Hepatic stellate cell (primary cell): ENCODE data around the gene PTX4.

Source experiments
- DNase-seq: peaks from one replicate; pipeline ENCODE4 v3.0.0; 2011; ENCODE audit warnings: low spot score

The PTX4 gene

DNA sequence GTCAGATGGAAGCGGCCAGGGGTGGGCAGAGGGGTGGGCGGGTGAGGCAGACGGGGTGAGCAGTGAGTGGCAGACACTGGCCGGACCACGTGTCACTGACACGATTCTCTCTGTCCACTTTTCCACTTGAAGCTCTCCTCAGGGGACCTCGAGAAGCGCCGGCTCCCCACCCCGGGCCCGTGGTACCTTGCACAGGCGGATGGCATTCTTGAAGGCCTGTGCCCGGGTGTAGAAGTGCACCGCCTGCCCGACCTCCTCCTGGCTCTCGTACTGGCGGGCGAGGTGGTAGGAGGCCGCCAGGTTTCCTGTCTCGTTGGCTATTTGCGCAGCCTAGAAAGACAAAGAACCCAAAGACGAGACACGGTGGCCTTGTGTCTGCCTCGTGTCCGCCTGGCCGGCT lies 35.6 kb upstream of the PTX4 start:
- DNase-seq = no peak

DNA sequence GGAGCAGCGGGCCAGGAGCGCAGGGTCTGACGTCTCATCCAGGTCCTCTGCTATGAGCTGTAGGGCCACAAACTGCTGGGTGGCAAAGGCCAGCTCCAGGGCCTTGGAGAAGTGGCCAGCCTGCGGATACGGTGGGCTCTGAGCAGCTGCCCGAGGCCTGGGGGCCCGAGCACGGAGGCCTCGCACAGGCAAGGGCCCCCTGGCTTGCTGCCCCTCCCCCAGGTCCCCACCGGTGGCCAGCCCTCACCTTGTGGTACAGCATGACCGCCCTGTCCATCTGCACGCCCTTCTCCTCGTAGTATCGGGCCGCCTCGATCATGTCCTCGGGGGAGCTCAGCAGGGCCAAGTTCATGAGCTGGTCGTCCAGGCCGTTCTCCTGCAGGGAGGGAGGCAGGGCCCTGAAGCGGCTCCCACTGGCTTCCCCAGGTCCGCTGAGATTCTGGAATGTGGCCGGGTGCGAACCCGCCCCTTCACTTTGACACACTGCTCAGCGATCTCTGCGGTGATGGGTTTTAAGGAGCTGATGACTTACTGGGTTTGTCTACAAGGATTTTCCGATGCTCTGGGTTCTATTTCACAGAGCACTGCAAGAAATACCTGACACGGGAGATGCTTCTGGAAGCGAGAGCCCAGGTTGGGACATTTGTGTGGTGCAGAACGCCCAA lies 35.0 kb upstream of the PTX4 start:
- DNase-seq = no peak

DNA sequence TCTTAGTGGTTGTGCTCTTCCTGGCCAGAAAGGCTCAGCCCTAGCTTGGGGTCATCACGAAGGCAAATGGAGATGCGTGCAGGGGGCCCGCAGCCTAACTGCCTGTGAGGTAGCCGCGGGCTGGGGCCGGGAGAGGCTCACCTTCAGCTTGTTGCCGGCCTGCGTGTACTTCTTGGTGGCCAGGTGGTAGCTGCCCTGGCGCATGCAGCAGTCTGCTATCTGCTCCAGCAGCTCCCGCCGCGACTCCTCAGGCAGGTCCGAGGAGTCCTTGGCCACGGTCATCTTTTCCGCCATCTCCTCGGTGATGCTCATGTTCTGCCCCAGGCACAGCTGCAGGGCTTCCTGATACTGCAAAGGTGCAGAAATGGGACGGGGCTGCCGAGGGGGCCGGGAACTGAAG lies 31.7 kb upstream of the PTX4 start:
- DNase-seq = no peak

DNA sequence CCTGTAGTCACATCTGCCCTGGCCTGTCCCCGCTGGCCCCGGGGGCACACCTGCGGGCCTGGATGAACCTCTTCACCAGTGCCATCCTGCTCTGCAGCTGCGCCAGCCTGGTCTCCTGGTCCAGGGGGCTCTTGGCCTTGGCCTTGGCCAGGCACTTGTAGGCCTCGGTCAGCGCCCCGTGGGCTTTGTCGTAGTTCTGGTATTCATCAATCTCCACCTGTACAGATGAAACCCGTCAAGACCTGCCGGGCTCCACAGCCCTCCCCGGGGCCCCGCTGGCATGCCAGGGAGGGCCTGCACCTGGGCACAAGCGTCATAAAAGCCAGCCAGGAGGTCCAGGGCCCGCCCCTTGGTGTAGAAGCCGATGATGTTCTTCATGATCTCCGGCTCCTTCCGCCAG lies 31.1 kb upstream of the PTX4 start:
- DNase-seq = no peak

DNA sequence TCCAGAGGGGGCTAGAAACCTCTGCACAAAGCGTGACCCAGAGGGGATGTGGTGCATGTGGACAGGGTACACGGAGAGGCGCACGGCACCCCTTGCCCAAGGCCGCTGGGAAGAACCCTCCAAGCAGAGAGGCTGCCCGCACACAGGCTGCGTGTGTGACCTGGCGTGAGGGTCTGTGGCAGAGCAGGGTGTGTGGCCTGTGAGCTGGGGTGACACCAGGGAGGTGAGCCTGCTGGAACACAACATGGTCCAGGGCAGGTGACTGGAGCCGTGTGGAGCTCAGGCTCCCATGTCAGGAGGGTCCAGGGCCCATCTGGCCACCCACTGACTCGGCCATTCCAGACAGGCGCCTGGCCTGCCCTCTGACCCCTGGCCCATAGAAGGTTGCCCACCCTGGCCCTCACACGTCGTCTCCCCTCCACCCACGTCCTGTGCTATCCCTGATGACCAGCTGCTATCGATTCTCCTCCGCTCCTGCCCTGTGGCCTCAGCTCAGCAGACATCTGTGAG lies 29.9 kb upstream of the PTX4 start:
- DNase-seq = no peak

DNA sequence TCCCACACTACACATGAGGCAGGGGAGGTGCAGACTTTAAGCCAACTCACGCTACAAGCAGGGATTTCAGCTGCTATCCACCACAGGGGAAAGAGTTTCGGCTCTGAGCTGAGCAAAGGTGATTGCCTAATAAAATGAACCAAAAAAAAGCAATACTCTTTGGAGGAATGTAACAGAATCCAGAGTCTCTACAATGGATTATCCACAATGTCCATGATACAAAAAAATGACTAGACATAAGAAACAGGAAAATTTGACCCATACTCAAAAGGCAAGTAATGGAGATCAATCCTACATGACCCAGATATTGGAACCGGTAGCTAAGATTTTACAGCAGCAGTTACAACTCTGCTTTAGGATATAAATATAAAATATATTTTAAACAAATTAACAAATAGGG lies 25.8 kb upstream of the PTX4 start:
- no peak for DNase-seq

DNA sequence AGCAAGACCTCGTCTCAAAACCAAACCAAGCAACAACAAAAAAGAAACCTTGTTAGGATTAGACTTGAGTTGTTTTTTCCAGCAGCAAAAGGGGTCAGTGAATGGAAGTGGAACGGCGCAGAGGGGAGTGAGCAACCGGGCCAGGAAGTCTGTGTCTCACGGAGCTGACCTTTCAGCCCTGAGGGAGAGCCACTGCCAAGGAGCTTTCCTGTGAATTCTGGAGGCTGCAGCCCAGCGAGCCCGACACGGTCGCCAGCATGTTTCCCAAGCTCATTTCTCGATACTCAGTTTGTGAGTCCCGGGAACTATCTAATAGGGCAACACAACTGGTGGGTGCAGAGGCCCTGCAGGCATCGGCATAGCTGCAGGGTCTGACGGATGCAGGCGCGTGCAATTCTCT lies 24.0 kb upstream of the PTX4 start:
- no peak for DNase-seq

DNA sequence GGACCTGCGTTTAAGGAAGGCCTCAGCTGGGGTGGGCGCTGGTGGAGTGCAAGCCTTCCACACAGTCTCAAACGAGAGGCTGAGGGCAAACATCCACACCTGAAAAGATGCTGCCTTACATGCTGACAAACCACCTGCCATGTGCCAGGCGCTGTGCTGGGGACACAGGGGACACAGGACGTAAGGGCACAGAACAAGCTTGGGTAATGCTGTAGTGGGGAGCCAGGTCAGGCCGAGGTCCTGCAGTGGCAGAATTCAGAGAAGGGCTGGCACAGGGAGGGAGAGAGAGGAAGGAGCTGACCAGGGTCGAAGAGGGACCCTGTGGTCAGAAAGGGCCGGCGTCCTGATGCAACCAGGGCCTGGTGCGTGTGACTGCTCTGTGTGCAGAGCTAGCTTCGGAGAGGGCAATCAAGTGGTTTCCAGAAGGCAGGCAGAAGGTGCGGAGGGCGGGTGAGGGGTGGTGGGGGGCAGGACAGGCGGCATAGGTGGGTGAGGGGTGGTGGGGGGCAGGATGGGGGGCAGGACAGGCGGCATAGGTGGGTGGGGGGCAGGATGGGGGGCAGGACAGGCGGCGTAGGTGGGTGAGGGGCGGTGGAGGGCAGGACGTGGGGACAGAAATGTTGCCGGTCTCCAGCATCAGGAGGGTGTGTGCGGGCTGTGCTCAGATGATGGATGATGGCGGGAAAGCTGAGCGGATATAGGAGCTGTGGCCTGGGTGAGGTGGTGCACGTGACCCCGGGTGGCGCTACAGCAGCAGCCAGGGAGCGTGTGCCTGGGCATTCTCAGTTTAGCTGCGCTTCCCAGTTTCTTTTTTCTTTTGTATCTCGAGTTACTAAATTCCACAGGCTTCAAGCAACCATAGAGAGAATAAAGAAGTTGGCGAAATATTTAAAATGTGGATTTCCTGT lies 23.2 kb upstream of the PTX4 start:
- no peak for DNase-seq

DNA sequence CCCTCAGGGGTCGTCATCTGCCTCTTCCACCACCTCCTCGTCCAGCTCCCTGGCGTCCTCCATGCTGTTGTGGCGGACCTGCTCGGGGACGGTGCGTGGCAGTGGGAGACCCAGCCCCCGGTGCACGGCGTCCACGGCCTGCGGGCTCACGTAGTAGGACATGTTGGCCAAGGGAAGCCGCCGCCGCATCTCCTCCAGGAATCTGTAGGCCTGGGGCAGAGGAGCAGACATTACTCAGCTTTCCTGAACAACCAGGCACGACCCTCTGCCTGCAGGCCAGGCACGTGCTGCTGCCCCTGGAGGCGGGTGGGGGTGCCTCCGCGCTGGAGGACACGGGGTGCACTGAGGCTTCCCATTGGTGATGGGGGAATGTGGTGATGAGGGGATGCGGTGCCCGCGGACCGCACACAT lies 22.2 kb upstream of the PTX4 start:
- DNase-seq = no peak

DNA sequence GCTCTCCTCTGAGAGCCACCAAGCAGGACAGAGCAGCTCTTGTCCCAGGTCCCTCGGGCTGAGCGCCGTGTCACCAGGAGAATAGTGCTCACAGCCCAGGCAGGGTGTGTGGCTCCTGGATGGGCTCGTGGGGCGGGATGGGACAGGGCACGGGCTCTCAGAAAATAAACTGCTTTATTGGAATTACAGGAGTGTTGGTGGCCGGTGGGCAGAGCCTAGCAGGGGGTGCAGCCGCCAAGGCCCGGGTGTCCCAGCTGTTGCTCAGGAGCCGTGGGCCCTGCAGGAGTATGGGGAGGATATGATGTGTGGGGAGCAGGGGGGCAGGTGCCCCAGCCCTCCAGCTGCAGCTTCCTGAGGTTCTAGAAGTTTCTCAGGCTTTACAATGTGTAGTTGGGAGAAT lies 21.5 kb upstream of the PTX4 start:
- DNase-seq = no peak

DNA sequence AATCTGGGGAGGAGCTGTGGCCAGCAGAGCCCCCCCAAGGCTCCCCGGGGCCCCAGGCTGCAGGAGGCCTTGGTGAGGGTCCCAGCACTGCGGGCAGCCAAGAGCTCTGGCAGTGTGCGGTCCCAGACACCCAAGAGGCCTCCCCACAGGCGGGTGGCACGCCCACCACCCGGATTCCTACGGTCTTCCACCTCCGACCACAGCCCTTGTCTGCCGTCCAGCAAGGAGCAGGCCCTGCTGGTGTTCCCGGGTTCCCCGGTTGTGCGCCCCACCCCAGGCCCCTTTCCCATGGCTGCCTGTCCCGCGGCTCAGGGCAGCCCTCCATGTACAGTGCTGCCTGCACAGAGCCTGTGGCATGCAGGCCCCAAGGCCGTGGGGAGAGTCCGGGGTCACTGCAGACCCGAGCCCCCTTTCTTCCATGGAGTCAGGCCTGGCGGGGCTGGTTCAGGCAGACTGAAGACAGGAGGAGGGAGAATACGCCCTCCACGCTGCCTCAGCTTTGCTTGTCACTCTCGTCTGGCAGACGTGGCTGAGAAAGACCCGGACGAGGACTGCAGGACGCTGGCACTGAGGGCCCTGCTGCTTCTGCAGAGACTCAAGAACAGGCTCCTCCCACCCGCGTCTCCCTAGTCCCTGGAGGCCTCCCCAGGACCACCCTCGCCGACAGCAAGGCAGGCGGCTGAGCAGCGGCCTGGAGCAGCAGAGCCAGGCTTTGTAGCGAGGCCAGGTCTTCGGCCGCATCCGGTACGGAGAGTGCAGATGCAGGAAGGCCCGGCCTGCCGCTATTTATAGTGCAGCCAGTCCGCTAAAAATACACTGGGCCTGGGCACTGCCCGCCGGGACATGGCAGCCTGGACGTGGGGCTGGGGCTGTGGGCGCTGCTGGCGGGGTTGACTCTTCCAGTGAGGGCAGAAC lies 20.8 kb upstream of the PTX4 start:
- DNase-seq = peak; percentile 65

DNA sequence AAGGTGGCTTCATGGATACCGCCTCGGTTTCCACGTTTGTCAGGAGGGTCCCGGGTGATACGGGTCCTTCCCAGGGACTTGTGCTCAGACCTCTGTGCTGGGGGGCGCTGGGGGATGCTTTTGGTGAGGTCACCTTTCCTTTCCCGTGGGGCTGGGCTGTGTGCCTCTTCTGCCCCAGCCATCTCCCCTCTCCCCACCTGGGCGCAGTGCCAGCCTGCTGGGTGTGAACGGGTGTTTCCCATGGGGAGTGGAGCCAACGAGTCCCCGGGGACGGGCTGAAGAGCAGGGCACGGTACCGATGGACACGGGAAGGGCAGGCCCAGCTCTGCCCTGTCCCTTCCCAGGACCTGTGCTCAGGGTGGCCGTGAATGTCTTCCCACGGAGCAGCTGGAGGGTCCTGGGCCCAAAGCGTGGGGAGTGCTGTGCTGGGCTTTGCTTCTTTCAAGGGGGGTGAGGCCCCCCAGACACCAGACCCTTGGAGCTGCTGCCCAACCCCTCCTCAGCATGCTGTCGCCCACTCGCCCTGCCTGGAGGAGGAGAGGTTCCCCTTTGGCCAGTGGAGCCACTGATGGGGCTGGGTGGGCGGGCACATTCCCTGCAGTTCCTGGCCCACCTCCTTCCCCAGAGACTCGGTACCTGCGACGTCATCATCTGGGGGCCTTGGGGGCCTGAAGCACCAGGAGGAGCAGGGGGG lies 19.9 kb upstream of the PTX4 start:
- no peak for DNase-seq

DNA sequence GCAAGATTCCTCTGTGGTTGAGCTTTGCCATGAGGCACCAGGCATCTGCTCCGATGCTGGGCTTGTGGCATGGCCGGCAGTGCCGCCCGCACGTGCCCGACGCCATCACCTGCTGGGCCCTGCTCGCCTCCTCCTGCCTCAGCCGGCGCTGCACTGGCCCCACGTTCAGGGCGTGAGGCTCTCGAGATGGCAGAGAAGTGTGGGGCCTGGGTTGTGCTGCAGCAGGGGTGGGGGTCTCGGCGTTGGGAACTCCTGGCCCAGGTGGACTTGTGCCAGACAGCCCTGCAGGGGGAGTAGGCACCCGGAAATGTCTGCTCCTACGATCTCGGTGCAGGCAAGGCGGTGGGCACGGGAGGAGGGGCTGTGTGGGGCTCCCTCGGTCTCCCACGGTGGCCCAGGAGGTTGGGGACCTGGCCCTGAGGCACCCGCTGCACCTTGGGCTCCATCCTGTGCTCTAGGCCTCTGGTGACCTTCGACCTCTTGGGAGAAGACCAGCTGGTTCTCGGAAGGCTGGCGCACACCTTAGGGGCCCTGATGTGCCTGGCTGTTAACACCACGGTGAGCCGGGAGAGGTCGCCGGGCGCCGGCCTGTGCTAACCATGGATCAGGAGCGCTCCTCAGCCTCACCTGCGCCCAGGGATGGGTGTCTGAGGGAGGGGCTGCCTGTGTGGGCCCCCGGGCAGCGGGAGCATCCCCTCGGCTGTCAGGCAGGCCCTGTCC lies 17.9 kb upstream of the PTX4 start:
- no peak for DNase-seq

DNA sequence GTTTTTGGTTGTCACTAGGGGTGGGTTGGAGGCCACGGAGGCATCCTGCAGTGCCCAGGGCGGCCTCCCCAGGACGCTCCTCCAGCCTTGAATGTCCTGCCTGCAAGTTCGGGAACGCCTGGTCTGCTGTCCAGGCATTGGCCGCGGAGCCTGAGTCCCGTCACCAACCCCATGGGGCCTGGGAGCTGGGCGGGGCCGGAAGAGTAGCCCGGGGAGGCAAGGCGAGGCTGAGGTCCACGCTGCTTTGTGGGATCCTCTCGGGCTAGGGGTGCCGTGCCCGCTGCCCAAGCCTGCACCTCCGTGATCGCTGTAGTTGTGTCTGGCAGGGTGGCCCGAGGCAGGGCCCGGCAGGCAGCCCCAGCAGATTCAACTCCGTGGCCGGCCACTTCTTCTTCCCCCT lies 17.2 kb upstream of the PTX4 start:
- no peak for DNase-seq

DNA sequence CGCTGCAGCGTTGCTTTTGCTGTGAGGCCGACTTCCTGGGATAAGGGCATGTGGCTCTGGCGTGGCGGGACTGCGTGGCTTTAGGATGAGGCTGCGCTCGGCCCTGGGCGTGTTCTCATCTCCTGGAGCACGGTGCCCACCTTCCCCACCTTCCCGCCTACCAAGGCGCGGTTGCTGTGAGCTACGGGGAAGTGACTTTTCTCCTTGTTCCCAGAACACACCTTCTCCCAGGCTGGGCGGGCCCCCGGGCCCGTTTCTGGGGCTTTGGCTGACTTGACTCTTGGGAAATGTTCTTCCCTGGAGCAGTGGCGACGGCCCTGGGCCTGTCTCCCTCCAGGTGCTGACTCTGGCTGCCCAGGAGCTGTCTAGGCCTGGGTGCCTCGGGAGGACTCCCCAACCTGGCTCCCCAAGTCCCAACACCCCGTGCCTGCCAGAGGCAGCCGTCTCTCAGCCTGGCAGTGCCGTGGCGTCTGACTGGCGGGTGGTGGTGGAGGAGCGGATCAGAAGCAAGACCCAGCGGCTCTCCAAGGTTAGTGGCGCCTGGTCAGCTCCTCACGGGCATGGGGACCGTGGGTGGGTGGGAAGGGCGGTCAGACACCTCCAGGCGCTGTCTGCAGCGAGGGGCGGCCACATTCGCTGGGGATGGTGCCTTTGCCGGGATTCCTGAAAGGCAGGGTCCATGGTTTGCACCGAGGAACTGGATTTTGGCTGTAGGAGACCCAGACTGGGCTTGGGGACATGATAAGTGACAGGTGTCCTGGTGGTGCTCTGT lies 16.5 kb upstream of the PTX4 start:
- DNase-seq = no peak

DNA sequence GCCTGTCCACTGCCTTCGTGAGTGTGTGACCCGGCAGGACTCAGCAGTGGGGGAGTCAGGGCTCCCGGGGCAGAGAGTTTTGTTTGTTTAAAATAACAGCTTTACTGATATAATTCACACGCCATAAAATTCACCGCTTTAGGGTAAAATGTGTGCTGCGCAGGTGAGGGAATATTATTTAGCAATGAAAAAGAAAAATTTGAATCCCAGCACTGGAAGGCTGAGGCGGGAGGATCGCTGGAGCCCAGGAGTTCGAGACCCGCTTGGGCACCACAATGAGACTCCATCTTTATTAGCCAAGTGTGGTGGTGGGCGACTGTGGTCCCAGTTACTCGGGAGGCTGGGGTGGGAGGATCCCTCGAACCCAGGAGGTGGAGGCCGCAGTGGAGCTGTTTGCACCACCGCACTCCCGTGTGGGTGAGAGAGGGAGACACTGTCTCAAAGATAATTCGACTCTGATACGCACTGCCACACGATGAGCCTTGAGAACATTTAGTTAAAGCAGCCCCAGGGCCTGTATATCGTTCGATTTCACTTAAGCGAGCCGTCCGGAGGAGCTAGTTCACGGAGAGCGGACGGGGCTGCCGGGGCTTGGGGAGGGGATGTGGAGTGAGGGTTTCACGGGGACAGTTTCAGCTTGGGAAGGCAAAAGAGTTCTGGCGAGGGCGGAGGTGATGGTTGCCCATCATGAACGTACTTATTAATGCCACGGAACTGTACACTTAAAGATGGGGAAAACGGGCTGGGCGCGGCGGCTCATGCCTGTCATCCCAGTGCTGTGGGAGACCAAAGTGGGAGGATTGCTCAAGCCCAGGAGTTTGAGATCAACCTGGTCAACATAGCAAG lies 14.6 kb upstream of the PTX4 start:
- DNase-seq = no peak

DNA sequence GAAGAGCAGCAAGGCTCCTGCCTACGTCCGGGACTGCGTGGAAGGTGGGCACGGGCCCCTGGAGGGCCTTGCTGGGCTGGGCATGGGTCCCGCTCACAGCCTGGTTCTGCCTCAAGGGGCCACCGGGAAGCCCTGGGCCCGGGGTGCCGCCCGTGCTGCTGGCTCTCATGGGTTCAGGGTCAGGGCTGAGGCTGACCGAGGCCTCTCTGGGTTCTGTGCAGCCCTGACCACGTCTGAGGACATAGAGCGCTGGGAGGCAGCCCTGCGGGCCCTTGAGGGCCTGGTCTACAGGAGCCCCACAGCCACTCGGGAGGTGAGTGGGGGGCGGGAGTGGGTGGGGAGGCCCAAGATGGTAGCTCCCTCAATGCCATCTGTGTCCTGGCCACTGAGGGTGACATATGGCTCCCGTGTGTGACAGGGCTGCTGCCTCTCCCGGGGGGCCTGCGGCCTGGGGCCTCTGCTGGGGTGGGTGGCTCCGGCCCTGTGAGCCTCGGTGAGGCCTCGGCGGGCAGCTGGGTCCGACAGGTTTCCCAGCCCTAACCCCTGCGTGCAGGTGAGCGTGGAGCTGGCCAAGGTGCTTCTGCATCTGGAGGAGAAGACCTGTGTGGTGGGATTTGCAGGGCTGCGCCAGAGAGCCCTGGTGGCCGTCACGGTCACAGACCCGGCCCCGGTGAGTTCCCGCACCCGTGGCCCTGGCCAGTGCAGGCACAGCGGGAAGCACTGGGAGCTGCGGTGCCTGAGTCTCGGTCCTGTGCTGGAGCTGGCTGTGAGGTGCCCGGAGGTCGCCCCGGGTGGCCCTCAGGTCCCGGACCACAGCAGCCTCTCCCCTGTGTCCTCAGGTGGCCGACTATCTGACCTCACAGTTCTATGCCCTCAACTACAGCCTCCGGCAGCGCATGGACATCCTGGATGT lies 13.6 kb upstream of the PTX4 start:
- DNase-seq = no peak

DNA sequence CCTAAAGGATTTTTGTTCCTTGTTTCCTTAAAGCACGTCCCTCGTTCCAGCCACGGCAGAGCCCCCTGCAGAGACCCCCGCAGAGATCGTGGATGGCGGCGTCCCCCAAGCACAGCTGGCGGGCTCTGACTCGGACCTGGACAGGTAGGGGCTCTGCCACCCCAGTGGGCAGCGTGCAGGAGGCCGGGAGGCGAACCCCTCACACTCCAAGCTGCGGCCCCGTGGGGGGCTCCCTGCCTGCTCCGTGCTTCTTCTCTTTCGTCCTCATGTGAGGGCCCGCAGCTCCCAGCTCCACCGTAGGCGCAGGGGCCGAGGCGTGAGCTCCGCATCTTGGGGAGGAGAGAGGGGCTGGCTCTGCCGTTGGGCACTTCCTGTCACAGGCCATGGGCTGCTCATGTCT lies 12.9 kb upstream of the PTX4 start:
- no peak for DNase-seq
